Fibroblast of skin of right quadriceps (primary cell): ENCODE measurements around the gene LRMDA.

ENCODE experiments used
- DNase-seq: peaks from one replicate; pipeline ENCODE4 v3.0.0-alpha.2; 2013

LRMDA gene

DNA sequence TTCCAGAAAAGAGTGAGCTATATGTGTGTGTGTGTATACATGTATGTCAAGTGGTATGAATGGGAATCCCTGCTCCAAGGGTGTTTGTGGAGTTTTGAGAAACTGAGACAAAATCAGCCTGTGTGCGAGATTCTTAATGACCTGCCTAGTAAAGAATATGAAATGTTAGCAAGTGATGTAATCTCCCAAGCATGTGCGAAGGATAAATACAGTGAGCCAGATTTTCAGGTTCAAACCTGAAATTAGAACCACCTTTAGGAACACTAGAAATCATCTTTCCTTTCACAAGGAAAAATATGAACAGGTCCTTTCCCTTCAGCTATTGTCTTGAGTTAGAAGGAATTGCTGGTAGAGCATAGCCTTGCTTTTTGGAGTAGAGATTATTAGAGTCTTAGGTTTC, 457.6 kb downstream of the LRMDA start:
- DNase-seq: no peak

DNA sequence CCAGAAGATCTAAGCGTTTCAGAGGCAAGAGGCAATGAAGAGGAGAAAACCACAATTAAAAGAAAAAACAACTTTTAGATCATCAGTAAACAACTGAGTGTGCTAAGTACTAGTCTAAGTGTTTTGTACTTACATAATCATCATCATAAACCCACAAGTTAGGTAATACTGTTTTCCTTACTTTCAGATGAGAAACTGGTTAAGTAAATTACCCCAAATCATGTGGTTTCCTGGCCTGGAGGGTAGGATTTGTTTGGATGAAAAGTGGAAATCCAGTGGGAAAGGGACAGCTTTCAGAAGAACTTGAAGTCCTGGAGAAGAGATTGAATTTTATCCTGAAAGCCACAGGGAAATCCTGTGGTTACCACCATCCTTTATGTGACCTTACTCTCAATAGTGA, 463.3 kb downstream of the LRMDA start:
- no peak for DNase-seq

DNA sequence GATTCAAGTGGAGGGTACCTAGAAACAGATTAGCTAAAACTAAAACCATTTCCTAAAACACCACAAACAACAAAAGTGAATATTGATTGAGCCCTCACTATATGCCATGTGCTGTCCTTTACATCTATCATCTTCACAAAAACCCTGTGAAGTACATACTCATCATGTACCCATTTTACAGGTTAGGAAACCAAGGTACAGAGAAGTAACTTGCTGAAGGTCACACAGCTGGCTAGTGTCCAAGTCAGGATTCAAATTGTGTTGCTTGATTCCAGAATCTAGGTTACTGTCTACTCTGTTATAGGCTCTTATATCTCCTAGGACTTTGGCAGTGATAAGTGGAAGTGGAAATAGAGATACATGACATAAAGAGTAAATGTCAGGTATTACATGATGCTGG, 463.8 kb downstream of the LRMDA start:
- DNase-seq: no peak

DNA sequence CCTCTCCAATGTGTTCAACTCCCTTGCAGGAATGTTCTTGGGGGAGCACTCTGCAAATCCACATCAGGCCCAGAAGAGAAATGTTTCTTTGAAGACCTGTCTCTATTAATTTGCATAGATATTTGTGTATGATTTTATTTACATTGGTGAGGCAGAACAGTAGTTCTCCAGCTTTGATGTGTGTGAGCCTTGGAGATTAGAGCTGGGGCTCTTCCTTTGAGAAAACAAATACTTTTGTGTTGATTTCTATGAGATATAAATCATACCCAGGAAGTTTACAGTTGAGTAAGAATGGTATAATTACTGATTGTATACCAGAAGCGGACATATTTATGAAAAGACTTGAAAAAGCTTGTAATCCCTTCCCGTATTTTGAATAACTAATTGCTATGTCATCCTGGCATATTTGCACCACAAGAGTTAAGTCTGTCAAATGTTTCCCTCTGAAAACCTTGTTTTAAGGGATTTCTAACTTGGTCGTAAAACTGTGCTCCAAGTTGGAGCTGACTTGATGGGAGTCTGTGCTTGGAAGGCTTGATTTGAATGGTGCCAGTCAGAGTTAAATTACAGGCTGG, 468.5 kb downstream of the LRMDA start:
- DNase-seq: no peak

DNA sequence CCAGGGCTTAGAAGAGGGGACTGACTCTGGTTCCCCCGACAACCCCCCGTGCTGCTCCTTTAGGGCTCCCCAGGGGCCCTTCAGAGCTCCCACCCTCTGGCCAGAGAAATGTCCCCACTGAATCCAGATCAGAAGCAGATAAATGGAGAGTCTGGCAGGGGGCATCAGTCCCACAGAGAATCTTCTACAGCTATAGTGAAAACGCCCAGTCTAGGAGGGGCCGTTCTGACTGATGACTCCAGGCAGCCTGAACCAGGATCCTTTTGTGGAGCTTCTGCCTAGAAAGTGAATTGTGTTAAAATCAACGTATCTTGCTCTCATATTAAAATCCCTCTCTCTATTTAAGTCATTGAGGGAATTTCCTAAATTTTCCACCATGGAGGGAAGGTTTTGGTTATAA, 471.4 kb downstream of the LRMDA start:
- no peak for DNase-seq

DNA sequence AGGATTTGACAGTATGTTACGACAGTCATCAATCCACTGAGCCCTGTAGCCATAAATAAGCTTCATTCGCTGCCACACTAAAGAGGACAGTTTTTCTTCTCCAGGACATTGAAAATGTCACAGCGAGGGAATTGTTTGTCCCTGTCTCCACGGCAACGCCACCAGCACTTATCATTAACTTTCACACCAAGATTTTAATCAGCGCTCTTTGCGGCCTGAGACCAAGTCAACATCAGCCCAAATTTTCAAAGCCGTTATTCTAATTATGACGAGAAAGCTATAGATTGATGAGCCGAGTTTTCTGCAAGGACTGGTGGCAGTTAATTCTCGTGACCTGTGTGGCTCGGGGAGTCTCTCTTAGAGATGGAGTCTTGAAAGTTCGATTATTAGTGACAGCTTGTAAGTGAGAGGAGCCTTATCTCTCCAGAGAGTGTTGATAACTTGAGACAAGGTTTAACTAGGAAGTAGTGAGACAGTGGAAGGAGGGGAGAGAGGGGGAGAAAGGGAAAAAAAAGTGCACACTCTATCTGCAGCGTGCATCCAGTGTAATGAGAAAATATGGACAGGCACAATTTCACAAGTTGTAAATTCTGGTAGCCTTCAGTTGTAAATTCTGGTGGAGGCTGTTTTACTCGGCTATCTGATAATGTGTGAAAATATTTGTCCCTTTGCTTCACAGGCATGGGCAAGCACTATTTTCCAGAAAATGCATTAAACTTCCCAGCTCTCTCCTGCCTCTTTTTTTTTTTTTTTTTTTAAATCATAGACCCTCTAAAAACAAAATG, 473.3 kb downstream of the LRMDA start:
- DNase-seq: no peak

DNA sequence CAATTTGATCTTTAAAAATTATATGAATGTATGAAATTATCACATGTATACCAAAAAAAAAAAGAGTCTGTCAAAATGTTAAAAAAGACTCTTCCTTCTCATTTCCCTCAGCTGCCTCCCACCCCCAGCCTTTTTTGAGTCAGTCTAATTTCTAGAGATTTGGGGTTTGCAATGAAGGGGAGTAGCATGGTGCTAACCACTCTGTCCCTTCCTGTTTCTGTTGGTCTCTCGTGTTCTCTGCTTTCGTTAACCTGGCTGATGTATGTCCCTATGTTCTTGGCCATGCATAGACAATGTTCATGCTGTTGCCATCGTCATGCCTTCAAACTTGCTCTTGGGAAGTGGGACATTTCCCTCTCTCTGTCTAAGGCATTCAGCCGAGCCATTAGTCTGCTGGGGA, 474.1 kb downstream of the LRMDA start:
- DNase-seq: no peak

DNA sequence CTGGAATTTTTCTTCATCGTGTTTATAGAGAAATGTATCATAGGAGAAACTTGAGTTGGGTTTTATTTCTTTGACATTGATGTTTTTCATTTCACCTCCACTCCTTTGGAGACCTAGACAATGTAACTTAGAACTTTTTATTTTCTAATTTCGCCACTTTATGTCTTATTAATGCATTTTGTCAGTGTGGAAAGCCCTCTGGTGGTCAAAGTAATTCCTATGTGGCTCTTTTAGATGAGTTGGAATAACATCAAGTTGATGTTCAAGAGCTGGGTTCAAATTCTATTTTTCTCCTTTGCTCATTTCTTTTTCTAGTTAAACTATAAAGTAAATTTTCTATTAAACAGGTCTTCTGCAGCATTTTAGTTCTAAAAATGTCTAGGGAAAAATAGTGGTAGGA, 478.6 kb downstream of the LRMDA start:
- peak; percentile 28 for DNase-seq

DNA sequence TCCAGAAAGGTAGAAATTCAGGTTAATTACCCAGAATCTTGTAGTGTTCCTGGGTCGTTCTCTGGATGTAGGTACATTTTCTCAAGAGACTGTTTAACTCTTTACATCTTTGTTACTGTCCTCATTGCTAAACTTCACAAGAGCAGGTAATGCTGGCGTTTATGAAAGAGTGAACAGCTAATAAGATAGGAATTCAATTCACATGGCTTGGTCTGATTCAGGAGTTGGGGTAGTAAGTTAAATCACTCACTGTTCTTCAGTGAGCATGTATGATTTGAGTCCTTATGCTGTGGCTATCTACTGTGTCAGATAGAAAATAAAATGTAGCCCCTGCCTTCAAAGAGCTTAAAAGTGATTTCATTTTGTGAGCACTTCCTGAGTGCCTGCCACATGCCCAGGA, 480.0 kb downstream of the LRMDA start:
- DNase-seq: no peak

DNA sequence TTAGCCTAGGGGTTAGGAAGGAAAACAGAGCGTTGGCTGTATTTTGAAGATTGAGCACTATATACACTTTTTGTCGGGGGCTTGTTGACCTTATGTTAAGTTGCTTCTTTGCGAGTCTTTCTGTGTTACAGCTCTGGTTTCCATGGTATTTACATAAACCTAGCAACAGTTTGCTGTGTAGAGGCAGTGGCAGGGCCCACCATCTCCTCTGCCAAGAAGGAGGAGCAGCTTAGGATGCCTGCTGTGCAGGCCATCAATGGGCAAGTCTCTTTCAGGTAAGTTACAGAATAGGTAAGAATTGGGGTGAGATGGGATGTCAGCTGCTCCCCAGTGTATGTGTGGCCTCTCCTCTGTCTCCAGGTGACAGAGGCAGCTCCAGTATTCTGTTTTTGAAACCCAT, 485.5 kb downstream of the LRMDA start:
- no peak for DNase-seq

DNA sequence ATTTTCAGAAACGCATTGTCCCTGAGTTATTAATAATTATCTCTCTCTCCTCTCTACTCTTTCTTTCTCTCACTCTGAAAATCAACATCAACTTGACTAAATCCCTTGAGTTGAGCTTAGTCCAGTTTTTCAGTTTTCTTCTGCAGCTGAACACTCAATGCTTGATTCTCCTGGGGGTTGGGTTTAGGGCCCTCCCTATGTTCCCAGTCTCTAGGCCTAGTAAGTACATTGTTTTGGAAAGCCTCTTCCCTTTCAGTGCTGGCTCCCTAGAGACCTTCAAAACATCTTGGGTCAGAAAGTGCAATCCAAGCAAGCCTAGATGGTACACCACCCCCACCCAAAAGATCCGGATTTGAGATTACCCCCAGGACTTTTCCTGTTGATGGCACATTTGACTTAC, 488.5 kb downstream of the LRMDA start:
- DNase-seq: no peak

DNA sequence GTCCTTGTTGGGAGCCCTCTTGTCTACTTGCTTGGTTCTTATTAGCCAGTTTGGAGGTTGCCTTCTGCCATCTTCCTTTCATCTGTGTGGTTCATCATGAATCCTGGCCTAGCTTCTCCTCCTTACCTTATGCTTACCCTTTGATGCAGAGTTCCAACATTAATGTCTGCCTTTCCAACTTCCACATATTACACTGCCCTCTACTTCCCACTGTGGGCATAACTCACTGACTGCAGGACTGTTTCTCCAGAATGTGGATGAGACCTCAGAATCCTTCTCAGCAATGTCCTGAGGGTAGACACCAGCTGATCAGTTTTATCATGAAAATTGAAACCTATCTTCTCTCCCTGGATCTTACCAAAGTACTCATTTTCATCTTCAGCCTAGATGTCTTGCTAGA, 491.0 kb downstream of the LRMDA start:
- peak; percentile 2 for DNase-seq

DNA sequence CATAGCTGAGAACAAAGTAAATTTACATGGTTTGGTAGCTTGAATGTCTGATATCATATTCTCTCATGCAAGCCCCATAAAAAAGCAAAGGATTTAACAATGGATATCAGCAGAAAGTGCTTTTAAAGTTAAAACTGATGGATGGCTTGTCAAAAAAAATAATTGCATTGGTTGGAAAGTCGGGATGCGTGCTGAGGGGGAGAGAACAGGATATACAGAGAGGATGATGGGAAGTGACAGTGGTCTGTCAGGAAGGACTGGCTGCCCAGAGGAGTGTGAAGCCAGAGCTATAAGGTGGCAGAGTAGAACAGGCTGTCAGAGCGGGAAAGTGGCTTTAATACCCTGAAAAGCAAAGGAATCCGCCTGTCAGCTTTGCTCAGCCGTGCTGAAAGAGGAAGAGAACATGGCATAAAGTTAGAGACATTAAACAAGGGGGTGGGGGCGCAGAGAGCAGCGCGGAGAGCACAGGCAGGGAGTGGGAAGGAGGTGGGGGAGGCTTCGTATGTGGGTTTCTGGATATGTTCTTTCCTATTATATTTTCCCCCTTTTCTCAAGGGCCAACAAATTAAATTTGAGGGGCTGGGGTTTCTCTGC, 493.0 kb downstream of the LRMDA start:
- no peak for DNase-seq

DNA sequence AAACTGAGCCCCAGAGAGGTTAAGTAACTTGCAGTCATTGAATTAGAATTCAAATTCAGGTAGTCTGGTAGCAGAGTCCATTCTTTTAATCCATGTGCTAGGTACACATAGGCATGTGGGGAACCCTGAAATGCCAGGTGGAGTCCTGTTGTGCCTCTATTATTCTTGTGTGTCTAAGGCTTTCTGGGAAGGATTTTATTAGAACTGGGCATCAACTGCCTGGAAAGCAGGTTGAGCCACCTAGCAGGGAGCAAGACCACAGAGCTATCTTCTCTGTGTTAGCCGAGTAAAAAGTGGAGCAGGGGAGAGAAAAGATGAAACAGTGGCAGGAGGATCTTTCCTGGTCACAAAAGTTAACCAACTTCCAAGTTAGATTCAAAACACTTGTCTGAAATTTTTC, 494.6 kb downstream of the LRMDA start:
- no peak for DNase-seq

DNA sequence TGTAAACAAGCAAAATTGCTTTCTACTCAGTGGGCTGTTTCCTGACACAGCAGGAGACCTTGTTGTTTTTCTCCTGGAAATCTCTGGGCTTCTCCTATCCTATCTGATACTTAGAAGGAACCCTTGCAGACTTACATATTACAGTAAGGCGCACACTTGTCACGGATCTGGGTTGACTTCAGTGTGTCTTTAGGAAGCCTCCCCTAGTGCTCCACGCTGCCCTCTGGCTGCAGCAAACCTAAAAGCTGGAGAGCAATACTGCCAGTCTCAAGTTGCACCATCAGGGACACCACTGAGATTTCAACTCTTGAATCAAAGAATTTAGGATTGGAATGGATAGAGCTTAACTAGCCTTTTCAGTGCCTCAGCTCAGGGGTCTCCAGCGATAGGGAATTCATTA, 495.3 kb downstream of the LRMDA start:
- no peak for DNase-seq

DNA sequence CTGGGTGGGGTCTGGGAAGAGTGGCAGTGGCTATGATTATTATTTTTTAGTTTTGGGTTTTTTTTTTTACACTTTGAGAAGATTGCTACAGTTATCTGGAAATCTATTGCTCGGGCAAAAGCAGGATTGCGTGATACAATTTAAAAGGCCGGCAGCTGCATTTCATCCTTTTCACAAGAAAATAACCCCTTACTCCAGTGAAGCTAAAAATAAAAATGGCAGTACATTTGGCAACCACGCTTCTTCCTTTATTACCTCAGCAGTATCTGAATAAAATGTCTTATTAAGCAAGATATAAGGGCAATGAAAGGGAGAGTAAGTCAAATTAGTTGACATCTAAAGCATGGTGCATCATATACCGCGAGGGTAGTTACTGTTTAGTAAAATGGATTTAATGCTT, 496.8 kb downstream of the LRMDA start:
- DNase-seq: no peak

DNA sequence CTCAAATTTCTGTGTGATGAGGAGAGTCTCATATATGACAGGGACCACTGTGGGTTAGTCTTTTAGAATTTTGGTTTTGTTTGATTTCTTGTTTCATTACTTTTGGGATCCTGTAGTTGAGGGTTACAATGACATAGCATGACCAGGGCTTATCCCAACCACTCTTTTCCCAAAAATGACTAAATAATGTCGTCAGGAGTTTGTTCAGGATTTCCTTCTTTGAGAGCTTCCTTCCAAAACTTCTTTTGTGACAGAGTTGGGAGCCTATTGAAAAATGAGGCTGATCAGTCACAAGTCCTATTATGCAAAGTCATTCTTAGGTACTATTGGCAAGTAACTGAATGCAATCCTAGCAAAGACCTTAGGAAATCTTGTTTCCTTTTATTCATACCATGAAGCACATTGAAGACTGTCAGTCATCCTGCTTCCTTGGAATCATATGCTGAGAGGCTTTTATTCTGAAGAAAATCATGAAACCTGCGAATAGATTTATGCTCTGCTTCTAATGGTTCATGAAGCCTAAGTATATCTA, 498.3 kb downstream of the LRMDA start:
- DNase-seq: no peak

DNA sequence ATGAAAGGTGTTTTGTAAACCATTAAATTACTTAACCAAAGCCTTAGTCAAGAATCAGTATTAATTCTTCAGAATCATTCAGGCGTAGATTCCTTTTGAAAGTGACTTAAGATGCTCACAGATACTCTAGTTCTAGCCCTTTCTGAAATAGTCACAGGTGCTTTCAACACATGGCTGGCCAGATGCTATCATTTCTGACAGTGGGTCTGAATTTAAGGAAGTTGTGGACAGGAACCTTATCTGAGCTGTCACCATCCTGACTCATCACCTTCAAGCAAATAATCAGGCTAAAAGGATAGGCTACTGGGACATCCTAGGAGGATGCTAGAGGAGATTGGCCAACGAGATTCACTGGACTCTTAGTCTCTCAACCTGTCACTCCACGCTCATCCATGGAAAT, 501.5 kb downstream of the LRMDA start:
- no peak for DNase-seq

DNA sequence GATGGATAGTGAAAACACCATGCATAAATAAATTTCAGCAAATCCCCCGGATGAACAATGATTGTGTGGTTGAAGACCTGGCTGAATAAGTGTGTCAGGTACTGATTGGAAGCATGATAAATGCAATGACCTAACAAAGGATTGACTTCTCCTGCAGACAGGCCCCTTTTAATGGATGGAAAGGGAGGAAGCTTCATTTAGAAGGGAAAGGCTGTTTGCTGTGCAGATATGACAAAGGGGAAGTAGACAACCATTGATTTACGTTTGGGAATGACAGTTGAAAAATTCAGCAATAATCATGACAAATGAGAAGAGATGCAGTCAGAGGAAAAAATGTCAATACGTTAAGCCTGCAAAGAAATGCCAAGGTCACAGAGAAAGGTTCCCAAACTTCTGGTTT, 503.8 kb downstream of the LRMDA start:
- no peak for DNase-seq

DNA sequence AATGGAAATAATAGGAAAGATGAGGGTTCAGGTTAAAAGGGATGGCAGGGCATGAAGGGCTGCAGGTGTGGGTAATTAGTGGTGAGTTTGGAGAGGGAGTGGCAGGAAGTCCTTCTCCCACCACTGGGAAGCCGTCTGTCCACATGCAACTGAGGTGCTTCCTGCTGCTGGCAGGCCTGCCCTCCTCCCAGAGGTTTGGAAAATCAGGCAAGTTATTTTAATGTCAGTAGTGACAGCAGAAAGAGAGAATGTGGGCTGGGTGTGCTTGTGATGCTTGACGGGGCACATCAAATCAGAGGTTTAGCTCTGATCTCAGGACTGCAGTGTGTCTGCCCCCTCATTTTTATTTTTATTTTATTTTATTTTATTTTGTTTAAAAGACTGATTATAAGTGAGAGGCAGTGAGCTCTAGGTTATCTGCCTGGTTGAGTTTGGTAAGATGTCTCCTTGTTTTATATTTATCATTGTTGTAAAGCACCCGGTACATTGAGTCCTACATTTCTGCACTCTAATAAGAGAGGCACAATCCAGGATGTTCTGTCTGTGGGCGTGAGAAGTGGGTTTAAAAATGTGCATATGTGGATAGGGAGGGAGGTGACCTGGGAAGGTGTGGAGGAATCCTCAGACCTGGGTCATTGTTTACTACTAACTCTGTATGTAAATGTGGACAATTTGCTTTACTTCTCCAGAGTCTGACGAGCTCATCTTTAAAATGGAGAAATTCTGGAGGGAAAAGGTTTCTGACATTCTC, 504.4 kb downstream of the LRMDA start:
- no peak for DNase-seq

DNA sequence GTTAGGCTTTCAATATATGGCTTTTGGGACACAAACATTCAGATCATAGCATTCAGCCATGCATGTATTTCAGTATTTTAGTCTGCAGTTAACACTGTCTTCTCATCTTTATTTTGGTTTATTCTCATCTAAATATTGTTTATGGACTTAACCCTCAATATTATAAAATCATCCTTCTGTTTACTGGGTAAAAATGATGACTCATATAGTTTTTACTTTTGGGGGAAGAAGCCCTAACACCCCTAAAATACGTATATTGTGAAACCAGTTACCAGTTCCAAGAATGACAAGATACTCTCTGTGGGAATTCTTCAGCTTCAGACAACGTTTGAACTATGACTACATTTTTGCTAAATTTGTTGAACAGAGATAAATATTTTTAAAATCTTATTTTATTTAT, 505.4 kb downstream of the LRMDA start:
- DNase-seq: no peak

DNA sequence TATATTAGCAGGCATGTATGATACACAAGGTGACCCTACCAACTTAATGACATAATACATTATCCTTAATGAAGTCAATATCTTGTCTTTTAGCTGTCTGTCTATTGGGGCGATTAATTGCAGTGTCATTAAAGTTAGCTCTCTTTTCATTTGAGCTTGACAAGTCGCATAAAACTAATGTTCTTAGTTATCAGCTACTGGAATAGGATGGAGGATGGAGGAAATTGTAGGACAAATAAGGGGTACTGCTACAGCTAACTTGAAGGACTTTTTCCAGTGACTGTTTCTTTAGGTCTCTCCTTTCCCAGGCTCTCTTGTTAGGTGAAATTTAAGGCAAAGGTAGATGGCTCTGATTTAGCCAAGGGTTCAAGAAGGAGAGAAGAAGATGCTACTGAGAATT, 506.4 kb downstream of the LRMDA start:
- DNase-seq: no peak

DNA sequence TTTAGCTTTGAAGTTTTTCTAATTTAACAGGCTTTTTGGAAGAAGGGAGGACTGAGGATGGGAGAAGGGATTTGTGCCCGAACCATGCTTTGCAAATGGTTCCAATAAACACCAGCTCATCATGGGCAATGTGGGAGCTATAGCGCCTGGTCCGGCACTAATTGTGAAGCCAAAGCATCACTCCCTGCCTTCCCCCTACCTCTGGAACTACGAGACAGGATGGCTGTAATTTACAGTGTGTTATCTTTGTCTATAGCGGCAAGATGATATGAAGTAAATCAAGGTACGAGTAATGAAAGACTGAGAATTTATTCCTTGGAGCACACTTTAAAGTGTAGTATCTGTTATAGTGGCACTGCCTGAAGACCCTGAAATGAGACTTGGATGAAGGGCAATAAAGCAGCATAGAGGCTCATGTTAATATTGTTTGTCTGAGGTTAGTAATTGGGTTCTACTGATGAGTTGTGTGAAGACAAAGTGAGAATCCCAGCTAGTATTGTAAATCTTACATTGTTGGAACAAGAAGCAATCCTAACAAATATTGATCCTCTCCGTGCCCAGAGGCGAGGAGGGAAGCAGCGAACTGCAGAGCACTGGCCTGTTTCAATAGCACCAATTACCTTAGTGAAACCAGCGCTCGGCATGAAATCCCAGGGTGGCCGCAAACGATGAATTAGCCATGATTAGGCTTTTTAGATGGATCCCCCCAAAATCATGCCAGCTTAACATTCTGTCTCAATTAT, 507.1 kb downstream of the LRMDA start:
- DNase-seq: no peak
